HFF-Myc (cell line): ENCODE data around the gene LMF2.

Experiments used
- DNase-seq: peaks from one replicate; pipeline ENCODE4 v3.0.0-alpha.2; 2011; ENCODE audit warnings: low read depth; ENCODE audit errors: extremely low read depth
- H3K4me3 ChIP-seq: replicated peaks from 2 replicates; pipeline ENCODE4 v1.5.1; 2011; ENCODE audit warnings: low read depth, mild to moderate bottlenecking, control low read depth, low read length
- CTCF ChIP-seq: IDR thresholded peaks from 2 replicates; pipeline ENCODE4 v1.5.1; 2012; ENCODE audit warnings: mild to moderate bottlenecking, low read depth, low read length, control low read depth; ENCODE audit errors: missing control alignments

Gene LMF2

GRCh38 chr22:50505276-50505775 is 2.2 kb downstream of the LMF2 start:
- DNase-seq, result no peak
- no peak overlapping the region for H3K4me3 ChIP-seq
- no peak for TF ChIP-seq CTCF

GRCh38 chr22:50504369-50505211 is 2.9 kb downstream of the LMF2 start:
- no peak overlapping the region for H3K4me3 ChIP-seq
- no peak for DNase-seq
- TF ChIP-seq CTCF, result no peak

GRCh38 chr22:50503475-50504145 is 3.9 kb downstream of the LMF2 start:
- TF ChIP-seq CTCF, result no peak
- no peak overlapping the region for H3K4me3 ChIP-seq
- no peak for DNase-seq

GRCh38 chr22:50502628-50503474 is 4.7 kb downstream of the LMF2 start:
- H3K4me3 ChIP-seq, result no peak overlapping the region
- TF ChIP-seq CTCF, result no peak
- no peak for DNase-seq

- H3K4me3 ChIP-seq, result no peak overlapping the region
- no peak for TF ChIP-seq CTCF
- no peak for DNase-seq
Measured at GRCh38 chr22:50502096-50502495, 5.4 kb downstream of the LMF2 start.

- H3K4me3 ChIP-seq, result no peak overlapping the region
- no peak for DNase-seq
- TF ChIP-seq CTCF, result no peak
Measured at GRCh38 chr22:50500452-50500851, 7.0 kb downstream of the LMF2 start.
